Activated T-cell treated with anti-CD3 and anti-CD28 coated beads, Interleukin-2, amount 50 U/mL, for 1 hour (primary cell): ENCODE results near the gene FBXO30.

Experiments used
- DNase-seq: peaks from one replicate; pipeline ENCODE4 v3.0.0-alpha.2; 2020

FBXO30 gene, protein sequence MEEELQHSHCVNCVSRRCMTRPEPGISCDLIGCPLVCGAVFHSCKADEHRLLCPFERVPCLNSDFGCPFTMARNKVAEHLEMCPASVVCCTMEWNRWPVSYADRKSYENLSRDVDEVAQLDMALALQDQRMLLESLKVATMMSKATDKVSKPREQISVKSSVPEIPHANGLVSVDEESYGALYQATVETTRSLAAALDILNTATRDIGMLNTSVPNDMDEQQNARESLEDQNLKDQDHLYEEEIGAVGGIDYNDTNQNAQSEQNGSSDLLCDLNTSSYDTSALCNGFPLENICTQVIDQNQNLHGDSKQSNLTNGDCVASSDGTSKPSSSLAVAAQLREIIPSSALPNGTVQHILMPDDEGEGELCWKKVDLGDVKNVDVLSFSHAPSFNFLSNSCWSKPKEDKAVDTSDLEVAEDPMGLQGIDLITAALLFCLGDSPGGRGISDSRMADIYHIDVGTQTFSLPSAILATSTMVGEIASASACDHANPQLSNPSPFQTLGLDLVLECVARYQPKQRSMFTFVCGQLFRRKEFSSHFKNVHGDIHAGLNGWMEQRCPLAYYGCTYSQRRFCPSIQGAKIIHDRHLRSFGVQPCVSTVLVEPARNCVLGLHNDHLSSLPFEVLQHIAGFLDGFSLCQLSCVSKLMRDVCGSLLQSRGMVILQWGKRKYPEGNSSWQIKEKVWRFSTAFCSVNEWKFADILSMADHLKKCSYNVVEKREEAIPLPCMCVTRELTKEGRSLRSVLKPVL

DNA sequence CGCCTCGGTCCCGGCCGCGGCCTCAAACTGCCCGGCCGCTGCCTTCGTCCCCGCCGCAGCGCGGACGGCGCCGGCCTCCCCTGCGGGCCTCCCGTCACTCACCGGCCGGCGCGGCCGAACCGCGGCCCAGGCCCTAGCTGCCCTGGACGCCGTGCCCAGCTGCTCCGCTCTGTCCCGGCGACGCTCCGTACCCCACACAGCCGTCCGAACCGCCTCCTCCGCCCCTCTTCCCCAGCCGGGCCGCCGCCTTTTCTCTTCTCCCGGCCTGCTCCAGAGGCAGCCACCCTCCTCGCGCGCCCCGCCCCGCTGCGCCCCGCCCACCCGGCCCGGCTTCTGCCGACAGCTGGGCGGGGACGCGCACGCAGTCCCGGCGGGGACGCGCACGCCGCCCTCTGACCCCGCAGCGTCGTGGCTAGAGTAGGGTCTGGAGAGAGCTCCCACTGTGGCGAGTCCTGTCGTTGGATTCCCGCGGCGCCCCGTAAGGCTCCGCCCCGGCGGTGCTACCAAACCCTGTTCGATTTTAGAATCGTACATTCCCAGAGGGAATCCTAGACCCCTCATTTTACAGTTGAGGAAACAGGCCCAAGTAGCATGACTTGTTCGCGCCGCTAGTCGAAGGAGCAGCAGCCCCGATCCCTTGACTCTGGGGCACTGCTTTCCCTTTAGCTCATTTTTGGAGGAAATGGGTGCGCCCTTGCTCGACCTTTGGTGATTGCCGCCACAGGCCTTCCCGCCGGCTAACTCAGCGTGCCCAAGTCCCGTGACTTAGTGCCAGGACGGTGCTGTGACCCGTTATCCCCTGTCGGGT is at the start of gene FBXO30:
FBXO30 (minus strand) TSS at position 295 of the 808 bp plus-strand sequence. CDS start 8,390 bp downstream, outside the sequence.
- peak; percentile 94 for DNase-seq

DNA sequence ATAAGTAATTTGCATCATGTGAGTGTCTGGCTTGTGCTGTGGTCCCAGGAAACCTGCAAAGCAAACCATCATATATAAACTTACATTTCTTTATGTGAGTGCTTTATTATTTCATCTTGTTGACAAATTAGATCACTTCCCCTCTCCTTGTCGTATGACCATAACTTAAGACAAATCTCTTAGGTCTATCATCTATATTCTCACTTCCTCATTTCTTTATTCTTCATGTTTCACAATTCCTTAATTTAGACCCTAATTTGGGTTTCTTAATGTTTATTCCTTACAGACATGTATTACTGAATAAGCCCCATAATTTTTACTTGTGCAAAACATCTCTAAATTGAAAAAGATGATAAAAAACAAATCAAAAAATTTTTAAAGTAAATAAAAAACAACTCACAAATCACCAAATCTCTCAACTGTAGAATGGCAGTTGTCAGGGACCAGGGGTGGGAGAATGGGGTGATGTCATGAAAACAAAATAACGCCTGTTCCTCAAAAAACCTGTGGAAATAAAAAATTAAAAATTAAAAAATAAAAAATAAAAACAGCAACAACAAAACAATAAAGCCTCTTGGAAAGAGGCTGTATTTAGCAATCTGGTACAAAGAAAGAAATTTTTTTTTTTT is 49.5 kb upstream of the FBXO30 start:
- no peak for DNase-seq

DNA sequence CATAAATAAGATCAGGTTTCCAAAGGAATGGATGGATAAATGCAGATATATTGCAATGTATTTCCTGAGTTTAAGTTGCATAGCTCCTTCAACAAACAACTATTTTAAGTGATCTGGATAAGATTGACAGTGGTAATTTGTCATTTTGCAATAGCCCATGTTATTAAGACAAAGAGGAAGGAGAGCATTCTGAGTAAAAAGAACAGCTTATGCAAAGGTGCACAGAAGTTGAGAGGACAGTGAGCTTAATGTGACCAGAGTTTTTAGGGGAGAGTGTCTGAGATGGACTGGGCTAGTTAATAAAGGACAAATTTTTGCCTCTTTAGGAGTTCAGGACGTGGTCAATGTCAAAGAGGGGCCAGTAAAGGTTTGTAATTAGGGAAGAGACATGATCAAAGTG is 48.8 kb upstream of the FBXO30 start:
- DNase-seq, result no peak

DNA sequence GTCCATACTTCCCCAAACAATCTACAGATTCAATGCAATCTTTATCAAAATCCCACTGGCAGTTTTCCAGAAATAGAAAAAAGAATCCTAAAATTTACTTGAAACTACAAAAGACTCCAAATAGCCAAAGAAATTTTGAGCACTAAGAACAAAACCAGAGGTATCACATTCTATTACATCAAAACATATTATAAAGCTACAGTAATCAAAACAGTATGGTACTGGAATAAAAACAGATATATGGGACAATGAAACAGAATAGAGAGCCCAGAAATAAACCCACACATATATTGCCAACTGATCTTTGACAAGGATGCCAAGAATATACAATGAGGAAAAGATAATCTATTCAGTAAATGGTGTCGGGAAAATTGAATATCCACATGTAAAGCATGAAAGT is 46.0 kb upstream of the FBXO30 start:
- no peak for DNase-seq

DNA sequence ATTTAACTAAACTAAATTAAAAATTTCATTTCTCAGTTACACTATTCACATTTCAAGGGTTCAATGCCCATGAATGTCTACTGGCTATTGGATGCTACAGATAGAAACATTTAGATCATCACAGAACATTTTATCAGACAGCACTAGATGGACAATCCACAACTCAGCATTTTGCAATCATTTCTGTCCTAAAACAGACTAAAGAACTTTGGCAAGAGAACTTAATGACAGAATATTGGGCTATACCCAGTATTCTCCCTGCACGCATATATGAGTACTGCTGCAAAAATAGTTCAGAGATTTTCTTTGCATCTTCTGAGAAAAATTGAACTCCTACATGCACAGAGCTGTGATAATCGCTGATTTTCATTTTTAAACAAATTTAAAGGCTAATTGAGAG is 36.1 kb upstream of the FBXO30 start:
- no peak for DNase-seq

DNA sequence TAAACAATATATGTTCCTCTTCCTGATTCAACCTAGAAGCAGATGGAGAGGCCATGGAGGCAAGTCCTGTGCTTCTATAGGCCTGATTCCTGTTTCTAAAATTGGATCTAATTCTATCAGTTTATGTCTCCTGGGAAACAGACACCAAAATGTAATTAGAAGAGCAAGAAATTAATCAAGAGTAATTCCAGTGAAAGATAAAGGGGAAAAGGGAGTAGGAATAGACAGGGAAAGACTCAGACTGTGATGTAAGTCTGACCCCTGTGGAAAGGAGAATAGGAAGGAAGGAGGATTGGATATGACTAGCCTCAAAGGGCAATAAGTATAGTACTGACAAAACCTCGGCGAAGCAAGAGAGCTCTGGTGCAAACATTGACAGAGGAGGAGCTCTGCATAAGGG is 33.9 kb upstream of the FBXO30 start:
- no peak for DNase-seq

DNA sequence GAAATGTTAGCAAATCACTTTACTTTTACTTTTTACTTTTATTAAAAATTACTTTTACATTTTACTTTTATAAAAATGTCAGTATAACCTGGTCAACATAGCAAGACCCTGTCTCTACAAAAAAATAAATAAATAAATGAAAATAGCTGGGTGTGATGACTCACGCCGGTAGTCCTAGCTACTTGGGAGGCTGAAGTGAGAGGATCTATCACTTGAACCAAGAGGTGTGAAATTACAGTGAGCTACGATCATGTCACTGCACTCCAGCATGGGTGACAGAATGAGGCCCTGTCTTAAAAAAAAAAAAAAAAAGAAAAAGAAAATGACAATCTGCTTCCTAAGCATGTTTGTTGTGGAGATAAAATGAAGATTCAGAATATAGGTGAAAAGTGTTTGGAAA is 31.0 kb upstream of the FBXO30 start:
- no peak for DNase-seq

DNA sequence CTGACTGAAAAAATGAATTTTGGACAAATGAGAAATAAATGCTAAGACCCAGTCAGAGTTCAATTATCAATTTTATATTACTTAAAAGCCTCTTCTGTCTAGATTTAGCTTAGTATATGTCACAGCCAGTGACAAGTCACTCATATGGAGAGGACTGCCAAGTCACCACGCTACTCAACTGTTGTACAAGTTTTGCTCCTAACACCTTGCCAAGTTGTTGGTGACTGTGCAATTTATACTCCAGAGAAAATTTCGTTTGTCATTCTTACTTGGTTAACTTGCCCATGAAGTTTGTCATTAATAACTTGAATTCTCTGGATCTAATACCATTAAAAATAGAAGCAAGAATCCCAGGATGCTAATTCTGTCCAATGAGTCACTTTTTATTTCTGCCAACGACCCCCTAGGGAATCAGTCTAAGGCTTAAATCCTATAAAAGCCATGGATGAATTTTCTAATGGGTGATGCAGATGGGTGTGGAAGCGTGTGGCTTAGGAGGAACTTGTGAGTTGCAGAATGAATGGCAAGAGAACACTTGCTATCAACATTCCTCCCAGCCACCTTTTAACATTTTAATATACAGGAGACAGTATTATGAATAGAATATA is 30.4 kb upstream of the FBXO30 start:
- no peak for DNase-seq

DNA sequence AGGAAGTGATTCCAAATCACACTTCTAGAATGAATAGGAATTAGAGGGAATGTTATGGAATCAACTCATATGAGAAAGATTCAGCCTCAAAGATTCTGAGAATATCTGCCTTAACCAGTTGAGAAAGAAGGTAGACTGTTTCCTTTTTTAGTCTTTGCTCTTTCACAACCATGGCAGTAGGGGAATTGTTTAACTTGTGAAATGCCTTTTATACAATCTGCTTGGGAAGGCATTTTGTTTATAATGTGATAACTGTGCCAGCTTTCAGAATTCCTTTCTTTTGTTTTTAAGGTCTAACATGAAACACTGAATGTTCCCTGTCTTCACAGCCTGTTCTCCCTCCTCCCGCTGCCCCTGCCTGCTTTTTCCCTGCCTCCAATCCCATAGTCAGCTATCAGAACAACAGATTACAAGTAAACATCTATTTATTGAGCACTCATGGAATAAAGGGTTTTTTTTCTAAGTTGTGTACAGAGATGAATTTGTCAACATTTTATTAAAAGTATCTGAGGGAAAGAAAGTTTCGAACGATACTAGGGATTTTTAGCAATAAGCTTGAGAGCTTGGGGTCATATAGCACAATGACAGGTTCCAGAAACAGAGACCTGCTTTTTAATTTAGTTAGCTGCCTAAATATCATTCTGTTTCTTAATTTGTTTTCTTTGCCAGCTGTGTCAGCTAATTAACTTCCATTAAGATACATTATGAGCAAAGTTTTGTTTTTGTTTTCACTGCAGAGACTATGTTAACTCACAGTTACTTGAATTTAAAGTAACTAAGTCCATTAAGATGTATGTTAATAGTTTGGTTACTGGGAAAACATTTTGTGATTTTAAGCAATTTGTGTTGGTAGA is 28.3 kb upstream of the FBXO30 start:
- DNase-seq, result no peak

DNA sequence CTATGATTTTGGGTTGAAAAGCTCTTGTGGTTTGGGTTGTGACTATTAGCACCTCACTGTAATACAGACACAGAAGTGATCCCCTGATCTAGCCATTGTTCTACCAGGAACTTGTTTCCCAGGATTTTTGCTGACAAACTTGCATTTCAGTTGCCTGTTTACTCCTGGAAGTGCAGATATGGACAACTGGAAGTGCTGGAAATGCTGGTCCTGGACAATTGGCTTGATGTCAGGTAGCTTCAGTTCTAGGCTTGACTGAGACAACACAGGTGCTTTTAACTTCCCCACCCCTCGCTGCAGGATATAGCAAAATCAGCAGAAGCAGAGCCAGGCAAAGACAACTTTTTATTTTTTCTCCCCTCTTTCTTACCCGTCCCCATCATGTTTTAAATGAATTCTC is 27.1 kb upstream of the FBXO30 start:
- no peak for DNase-seq

DNA sequence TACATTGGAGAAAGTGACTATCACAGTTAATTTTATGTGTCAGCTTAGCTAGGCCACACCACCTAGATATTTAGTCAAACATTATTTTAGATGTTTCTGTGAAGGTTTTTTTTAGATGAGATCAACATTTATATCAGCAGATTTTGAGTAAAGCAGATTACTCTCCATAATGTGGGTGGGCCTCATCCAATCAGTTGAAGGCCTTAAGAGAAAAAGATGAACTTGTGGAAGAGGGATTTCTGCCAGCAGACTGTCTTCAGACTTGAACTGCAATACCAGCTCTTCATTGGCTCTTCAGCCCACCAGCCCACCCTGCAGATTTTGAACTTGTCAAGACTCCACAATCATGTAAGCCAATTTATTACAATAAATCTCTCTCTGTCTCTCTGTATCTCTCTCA is 25.1 kb upstream of the FBXO30 start:
- no peak for DNase-seq

DNA sequence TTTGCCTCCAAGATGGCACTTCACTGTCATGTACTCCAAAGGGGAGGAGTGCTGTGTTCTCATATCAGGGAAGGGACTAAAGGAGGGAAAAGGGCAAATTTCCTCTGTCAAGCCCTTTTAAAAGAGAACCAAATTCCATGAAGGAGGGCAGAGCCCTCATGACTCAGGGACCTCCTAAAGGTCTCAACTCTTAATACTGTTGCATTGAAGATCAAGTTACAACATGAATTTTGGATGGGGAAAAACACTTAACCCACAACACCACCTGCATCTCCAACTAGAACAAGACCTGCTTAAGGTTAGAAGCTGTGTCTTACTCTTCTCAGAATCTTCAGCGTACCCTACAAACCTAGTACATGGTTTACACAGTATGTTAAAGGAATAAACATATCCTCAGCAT is 23.7 kb upstream of the FBXO30 start:
- DNase-seq, result no peak

DNA sequence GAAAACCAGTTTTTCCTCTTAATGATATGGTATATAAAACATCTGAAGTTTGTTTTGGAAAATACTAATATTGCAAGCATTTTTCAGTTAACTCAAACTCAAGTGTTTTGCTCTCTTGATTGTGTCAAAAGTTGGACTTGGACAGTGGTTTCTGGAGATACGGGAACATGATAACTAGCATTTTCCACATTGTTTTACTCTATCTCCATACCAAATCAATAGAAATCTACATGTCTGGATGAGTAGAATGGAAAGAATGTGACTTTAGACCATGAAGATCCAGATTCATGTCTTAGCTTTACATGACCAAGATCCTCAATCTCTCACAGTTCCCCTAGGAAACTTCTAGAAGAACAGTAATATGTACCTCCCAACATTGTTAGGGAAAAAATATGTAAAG is 22.2 kb upstream of the FBXO30 start:
- DNase-seq, result no peak

DNA sequence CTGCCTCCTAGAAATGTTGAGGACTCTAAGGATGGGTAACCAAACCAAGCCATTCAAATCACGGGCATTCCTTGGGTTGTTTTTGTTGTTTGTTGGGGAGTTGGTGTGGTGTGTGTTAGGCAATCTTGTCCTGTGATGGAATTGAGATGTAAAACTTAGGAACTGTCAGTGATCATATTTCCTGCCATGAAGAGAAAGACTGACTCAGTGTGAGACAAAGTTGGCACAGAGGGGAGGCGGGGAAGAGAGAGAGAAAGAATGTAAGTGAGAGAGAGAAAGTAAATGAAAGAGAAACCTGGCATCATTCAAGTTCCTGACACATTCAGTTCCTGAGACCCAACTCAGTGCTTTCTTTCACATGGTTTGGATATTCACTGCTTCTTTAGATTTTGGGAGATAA is 21.6 kb upstream of the FBXO30 start:
- no peak for DNase-seq

DNA sequence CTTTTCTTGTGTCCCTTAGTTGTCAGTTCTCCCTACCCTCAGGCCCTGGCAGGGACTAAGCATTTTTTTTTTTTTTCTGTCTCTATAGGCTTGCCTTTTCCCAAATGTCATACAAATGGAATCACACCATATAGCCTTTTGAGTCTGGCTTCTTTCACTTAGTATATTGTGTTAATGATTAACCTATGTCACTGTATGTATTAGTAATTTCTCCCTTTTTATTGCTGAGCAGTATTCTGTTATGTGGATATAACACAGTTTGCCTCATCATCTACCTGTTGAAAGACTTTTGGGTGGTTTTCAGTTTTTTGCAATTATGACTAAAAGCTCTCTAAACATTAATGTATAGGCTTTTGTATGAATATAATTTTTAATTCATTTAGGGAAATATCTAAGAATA is 16.0 kb upstream of the FBXO30 start:
- no peak for DNase-seq

DNA sequence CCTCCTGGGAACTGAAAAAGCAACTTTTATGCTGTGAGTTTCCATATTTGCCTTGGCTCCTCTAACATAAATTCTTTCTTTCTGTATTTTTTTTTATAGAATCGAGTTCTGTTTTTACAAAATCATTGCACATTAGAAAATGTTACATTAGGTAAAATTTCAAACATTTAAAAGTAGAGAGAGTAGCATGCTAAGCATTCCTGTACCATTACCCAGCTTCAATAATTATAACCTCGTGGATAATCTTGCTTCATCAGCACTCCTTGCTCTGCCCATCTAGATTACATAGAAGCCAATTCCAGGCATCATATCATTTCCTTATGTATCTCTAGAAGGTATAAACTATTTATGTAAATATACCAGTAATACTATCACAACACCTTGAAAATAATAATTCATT is 15.4 kb upstream of the FBXO30 start:
- no peak for DNase-seq

DNA sequence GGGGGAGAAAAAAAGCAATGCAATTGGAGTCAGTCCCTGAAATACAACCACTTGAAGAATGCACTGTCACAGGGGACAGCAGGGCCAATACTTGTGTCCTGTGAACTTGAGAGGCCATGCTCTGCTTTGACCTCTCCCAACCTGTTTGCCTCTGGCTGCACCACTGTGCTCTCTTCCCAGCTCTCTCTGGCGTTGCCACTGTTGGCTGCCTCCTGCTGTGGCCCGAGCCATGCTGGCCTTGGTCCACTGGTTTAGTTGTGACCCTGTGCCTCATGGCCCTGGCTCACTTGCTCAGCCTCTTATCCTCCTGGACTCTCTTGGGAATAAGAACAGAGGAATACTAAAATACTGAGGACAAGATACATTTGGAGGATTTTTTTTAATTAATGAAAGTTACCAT is 14.5 kb upstream of the FBXO30 start:
- DNase-seq, result no peak

DNA sequence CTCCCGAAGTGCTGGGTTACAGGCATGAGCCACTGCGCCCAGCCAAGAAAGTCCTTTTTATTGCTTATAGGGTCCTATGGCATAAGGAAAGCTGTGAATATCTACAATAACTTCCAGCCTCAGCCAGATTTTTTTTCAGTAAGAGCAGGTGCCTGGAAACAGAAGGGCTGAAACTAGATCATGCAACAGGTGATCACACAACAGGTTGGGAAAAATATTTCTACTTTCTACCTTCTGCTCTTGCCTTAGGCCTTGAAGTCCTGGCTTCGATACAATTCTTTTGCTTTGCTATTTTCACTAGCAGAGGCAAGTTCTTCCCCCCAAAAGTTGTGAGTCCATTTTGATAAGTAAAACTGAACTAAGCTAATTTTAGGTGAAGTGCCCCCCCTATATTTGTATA is 9.7 kb upstream of the FBXO30 start:
- DNase-seq, result no peak

DNA sequence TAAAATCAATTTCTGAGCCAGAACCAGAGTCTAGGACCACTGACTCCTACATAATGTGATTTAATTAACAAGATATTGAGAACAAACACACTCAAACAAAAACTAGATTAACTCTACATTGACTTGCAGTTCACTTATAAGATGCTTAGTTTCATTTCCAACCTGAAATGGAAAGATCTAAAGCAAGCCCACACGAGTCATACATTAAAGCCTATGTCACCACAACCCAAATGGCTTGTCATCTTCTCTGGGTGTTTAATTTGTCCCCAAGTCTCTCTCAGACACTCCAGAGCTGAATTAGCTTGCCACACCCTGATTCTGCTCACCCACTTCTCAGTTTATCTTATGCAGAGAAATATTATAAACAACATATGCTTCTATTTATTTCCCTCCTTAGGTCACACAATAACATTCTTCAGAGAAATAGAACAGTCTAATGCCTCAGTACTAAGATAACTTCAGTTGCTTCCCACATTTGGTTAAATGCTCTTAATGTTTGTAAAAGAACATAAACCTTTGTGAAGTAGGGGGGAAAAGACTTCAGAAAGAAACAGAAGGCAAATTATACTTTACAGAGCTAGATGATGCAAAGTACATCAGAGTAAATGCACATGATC is 8.8 kb upstream of the FBXO30 start:
- DNase-seq, result no peak

DNA sequence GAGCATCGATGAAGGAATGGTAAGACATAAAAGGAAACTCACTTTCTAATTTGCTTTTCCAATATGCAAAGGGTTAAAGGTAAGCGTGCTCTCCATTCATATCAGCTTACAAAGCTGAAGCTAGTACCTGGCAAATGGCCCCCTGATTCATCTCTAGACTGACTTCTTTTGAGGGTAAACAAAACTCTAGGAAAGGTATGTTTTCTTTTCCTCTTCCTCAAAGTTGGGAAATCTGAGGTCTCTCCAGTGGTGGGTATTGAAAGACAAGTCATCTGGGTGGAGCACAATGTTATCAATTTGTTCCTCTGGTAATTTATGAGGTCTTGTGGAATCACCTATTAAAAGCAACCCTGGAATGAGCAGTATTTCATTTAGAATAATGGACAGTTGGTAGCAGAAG is 7.9 kb upstream of the FBXO30 start:
- DNase-seq, result no peak

DNA sequence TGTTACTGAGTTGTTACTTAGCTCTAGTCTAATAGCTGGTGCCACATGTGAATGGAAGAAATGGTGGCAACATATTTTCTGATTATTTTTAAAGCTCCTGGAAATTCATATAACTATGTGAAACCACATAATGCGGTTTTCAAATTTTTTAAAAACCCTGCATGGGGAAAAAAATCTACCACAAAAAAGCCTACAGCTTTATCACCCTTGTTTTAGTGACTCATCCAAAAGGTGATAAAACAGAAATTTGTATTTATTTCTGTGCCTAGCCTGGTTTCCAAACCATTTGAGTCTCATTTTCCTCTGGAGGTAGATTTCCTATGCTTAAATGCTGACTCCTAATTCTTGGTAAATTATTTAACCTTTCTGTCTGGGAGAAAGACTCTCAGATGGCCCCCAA is 5.4 kb upstream of the FBXO30 start:
- no peak for DNase-seq
